Measurements from ENCODE around the gene MYH13. TPM values are rescaled to one million over a fixed set of nuclear protein-coding genes. Genes with fewer than 3 reads are reported as not detected.

MYH13 gene
- total and polyA plus RNA-seq, 2 experiments from 2014 or later, result 0.03 TPM; not detected in 1

DNA sequence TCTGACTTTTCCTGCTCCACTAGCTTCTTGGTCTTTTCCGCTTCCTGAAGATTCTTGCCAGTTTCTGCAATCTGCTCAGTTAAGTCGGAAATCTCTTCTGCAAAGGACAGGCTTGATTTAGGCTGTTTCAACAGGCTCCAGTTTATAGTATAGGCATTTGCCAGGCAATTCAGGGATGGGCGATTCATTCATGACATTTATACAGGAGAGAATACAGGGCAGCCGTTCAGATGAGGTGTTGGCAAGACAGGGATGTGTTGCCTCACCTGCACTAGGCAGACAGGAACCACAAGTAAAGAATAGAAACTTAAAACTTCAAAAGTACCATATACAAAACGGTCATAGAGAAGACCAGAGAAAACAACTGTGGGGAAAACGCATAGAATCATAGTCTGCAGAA lies 61.7 kb downstream of the MYH13 start:
- no peak for TF ChIP-seq EZH2 (IDR thresholded peaks at IDR 0.05; ENCODE audit: insufficient read depth, poor library complexity, severe bottlenecking)
- TF ChIP-seq EZH2phosphoT487 (IDR thresholded peaks at IDR 0.05; ENCODE audit: insufficient read depth, low read depth), result no peak
- Histone ChIP-seq H3K4me1 (ENCODE audit: insufficient read depth) (no peaks in the 10 kb centered on the region), H3K9me2 (ENCODE audit: insufficient read depth) (no peaks in the 10 kb centered on the region), H3K9ac (no peak overlapping the region), H2AFZ (no peak overlapping the region), H3K27me3 (replicated peaks; ENCODE audit: insufficient read depth) (no peaks in the 10 kb centered on the region; the same call in 1 of the 2 replicates), H3K4me3 (no peak overlapping the region), H3K79me2 (ENCODE audit: insufficient read depth) (no peaks in the 10 kb centered on the region), H3K36me3 (ENCODE audit: low read depth) (no peaks in the 10 kb centered on the region), H3K9me3 (ENCODE audit: low read depth) (no peaks in the 10 kb centered on the region), H4K20me1 (ENCODE audit: insufficient read depth) (no peaks in the 10 kb centered on the region), H3F3A (ENCODE audit: insufficient read depth) (no peaks in the 10 kb centered on the region), H3K27ac (no peak overlapping the region), H3K4me2 (ENCODE audit: unreplicated experiment) (no peak overlapping the region)
- peak; percentile 10 for DNase-seq
- in situ Hi-C loops (cut with MboI), result no loop called here
- 41 to 54% methylated on average over 6 of the region's 6 CpGs for WGBS, 2 experiments (ENCODE audit: low coverage in 1 of 2, low lambda C conversion rate in 2 of 2, missing lambda C conversion rate in 2 of 2)

DNA sequence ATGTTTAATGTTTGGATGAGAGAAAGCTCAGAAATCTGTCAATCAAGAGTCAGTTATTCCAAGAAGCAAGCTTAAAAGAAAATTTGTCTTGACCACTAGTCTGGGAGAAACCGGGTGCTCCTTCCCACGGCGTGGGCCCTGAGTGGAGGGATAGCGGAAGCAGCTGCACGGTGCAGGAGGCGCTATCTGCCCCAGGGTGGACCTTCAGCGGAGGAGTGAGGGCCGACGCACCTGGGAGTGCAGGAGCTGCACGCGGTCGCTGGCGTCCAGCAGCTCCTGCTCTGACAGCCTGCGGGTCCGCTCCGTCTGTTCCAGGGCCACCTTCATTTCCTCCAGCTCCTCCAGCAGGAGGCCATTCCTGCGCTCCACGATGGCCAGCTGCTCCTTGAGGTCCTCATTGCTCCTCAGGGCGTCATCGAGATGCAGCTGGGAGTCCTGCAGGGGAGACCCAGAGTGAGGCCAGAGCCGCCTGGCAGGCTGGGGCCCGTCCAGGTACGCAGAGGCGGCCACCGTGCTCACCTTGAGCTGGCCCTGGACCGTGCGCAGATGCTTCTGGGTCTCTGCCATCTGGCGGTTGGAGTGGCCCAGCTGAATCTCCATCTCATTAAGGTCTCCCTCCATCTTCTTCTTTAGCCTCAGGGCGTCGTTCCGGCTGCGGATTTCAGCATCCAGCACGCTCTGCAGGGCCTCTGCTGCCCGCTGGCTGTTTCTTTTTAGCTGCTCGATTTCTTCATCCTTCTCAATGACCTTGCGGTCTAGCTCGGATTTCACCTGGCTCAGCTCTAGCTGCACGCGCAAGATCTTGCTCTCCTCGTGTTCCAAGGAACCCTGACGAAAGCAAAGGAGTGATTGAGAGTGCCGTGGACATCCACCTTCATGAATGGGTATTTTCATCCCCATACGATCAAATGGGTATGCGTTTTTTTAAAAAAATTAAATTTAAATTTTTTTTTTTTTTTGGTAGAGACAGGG lies 63.5 kb downstream of the MYH13 start:
- Histone ChIP-seq H3K4me1 (ENCODE audit: insufficient read depth) (no peaks in the 10 kb centered on the region), H3K4me2 (ENCODE audit: unreplicated experiment) (no peak overlapping the region), H3K9me3 (ENCODE audit: low read depth) (no peaks in the 10 kb centered on the region), H3K36me3 (ENCODE audit: low read depth) (no peaks in the 10 kb centered on the region), H3K27me3 (replicated peaks; ENCODE audit: insufficient read depth) (no peaks in the 10 kb centered on the region; the same call in 1 of the 2 replicates), H3K4me3 (no peak overlapping the region), H4K20me1 (ENCODE audit: insufficient read depth) (no peaks in the 10 kb centered on the region), H3K9me2 (ENCODE audit: insufficient read depth) (no peaks in the 10 kb centered on the region), H3K79me2 (ENCODE audit: insufficient read depth) (no peaks in the 10 kb centered on the region), H2AFZ (no peak overlapping the region), H3K27ac (no peak overlapping the region), H3K9ac (no peak overlapping the region), H3F3A (ENCODE audit: insufficient read depth) (no peaks in the 10 kb centered on the region)
- in situ Hi-C loops (cut with MboI), result no loop called here
- no peak for TF ChIP-seq EZH2phosphoT487 (IDR thresholded peaks at IDR 0.05; ENCODE audit: insufficient read depth, low read depth)
- TF ChIP-seq EZH2 (IDR thresholded peaks at IDR 0.05; ENCODE audit: insufficient read depth, poor library complexity, severe bottlenecking), result no peak
- DNase-seq, result no peak
- 83 to 84% methylated on average over 44 of the region's 44 CpGs for whole genome bisulfite sequencing, 2 experiments (ENCODE audit: low coverage in 1 of 2, low lambda C conversion rate in 2 of 2, missing lambda C conversion rate in 2 of 2)

DNA sequence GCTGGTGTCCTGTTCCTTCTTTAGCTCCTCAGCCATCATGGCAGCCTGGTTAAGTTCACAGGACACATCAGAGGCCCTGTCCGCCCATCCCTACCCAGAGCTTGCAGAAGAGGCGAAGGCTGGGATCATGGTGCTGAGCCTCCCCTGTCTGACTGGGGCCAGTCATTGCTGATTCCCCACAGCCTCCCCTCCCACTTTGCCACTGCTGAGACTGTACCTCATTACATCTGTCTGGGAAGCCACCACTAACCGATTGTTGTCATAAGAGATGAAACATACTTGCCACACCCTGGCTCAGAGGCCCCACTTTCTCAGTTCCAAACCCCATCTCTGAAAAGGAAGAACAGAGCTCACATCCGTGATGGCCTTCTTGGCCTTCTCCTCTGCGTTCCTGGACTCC lies 66.2 kb downstream of the MYH13 start:
- Histone ChIP-seq H4K20me1 (ENCODE audit: insufficient read depth) (no peaks in the 10 kb centered on the region), H2AFZ (no peak overlapping the region), H3K27ac (no peak overlapping the region), H3K4me1 (ENCODE audit: insufficient read depth) (no peaks in the 10 kb centered on the region), H3K79me2 (ENCODE audit: insufficient read depth) (no peaks in the 10 kb centered on the region), H3K4me3 (no peak overlapping the region), H3K27me3 (replicated peaks; ENCODE audit: insufficient read depth) (no peaks in the 10 kb centered on the region; the same call in 1 of the 2 replicates), H3F3A (ENCODE audit: insufficient read depth) (no peaks in the 10 kb centered on the region), H3K9me2 (ENCODE audit: insufficient read depth) (no peaks in the 10 kb centered on the region), H3K4me2 (ENCODE audit: unreplicated experiment) (no peak overlapping the region), H3K9ac (no peak overlapping the region), H3K9me3 (ENCODE audit: low read depth) (no peaks in the 10 kb centered on the region), H3K36me3 (ENCODE audit: low read depth) (no peaks in the 10 kb centered on the region)
- in situ Hi-C loops (cut with MboI), result no loop called here
- no peak for DNase-seq
- TF ChIP-seq EZH2 (IDR thresholded peaks at IDR 0.05; ENCODE audit: insufficient read depth, poor library complexity, severe bottlenecking) (no peak), EZH2phosphoT487 (IDR thresholded peaks at IDR 0.05; ENCODE audit: insufficient read depth, low read depth) (no peak)
- WGBS, 2 experiments (ENCODE audit: low coverage in 1 of 2, low lambda C conversion rate in 2 of 2, missing lambda C conversion rate in 2 of 2), result 90 to 91% methylated on average over 5 of the region's 5 CpGs

DNA sequence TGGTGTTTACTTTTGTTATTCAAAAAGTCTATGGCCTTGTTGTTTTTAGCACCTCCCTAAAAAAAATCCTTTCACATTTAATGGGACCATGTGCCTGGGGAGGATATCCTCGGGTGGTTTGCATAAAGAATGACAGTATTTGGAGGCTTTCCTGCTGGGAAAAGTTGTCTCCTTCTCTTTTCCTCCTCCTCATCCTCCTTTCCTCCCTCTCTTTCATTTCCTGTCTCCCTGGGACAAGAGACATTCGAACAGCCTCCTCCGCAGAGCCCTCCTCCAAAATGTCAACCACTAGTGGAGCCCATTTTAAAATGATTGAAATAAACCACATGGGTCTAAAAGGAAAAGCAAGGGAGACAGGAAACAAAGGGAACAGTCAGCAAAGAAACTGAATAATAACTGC lies 67.4 kb downstream of the MYH13 start:
- Histone ChIP-seq H4K20me1 (ENCODE audit: insufficient read depth) (no peaks in the 10 kb centered on the region), H3K4me3 (no peak overlapping the region), H3K27ac (no peak overlapping the region), H3F3A (ENCODE audit: insufficient read depth) (no peaks in the 10 kb centered on the region), H3K79me2 (ENCODE audit: insufficient read depth) (no peaks in the 10 kb centered on the region), H3K9me2 (ENCODE audit: insufficient read depth) (no peaks in the 10 kb centered on the region), H3K36me3 (ENCODE audit: low read depth) (no peaks in the 10 kb centered on the region), H3K4me1 (ENCODE audit: insufficient read depth) (no peaks in the 10 kb centered on the region), H3K9ac (no peak overlapping the region), H3K27me3 (replicated peaks; ENCODE audit: insufficient read depth) (no peaks in the 10 kb centered on the region; the same call in 1 of the 2 replicates), H3K4me2 (ENCODE audit: unreplicated experiment) (no peak overlapping the region), H3K9me3 (ENCODE audit: low read depth) (no peaks in the 10 kb centered on the region), H2AFZ (no peak overlapping the region)
- in situ Hi-C loops (cut with MboI), result no loop called here
- DNase-seq, result no peak
- TF ChIP-seq EZH2phosphoT487 (IDR thresholded peaks at IDR 0.05; ENCODE audit: insufficient read depth, low read depth) (no peak), EZH2 (IDR thresholded peaks at IDR 0.05; ENCODE audit: insufficient read depth, poor library complexity, severe bottlenecking) (no peak)
- WGBS, 2 experiments (ENCODE audit: low coverage in 1 of 2, low lambda C conversion rate in 2 of 2, missing lambda C conversion rate in 2 of 2), result 54 to 61% methylated on average over 3 of the region's 3 CpGs
